HEK293 (cell line): Measurements from ENCODE around the gene FGFR2.

Source experiments
- GFI1B ChIP-seq: fragments of 450-650 bp; formaldehyde crosslinking; IDR thresholded peaks from 2 replicates; pipeline ENCODE4 v1.5.1; 2016; ENCODE audit warnings: missing biosample characterization, missing genetic modification characterization
- MEIS1 ChIP-seq: sonication (generic); formaldehyde crosslinking; IDR thresholded peaks from 2 replicates; pipeline ENCODE4 v1.8.1; 2022; ENCODE audit warnings: missing genetic modification reagents, mild to moderate bottlenecking, borderline replicate concordance
- OSR2 ChIP-seq: fragments of 450-650 bp; formaldehyde crosslinking; IDR thresholded peaks from 2 replicates; pipeline ENCODE4 v1.5.1; 2016; ENCODE audit warnings: missing biosample characterization, missing genetic modification characterization
- PATZ1 ChIP-seq: fragments of 450-650 bp; formaldehyde crosslinking; IDR thresholded peaks from 2 replicates; pipeline ENCODE4 v1.5.1; 2016; ENCODE audit warnings: missing biosample characterization, missing genetic modification characterization
- PRDM6 ChIP-seq: fragments of 450-650 bp; formaldehyde crosslinking; IDR thresholded peaks from 2 replicates; pipeline ENCODE4 v1.5.1; 2017; ENCODE audit warnings: missing biosample characterization, missing genetic modification characterization
- REST ChIP-seq: fragments of 450-650 bp; formaldehyde crosslinking; IDR thresholded peaks from 2 replicates; pipeline ENCODE4 v1.5.1; 2016; ENCODE audit warnings: missing biosample characterization, missing genetic modification characterization
- WT1 ChIP-seq: fragments of 450-650 bp; formaldehyde crosslinking; IDR thresholded peaks from 2 replicates; pipeline ENCODE4 v1.5.1; 2016; ENCODE audit warnings: missing biosample characterization, missing genetic modification characterization
- ZBTB10 ChIP-seq: fragments of 450-650 bp; formaldehyde crosslinking; IDR thresholded peaks from 2 replicates; pipeline ENCODE4 v1.5.1; 2016; ENCODE audit warnings: missing biosample characterization, missing genetic modification characterization
- ZBTB20 ChIP-seq: fragments of 450-650 bp; formaldehyde crosslinking; IDR thresholded peaks from 2 replicates; pipeline ENCODE4 v1.5.1; 2016; ENCODE audit warnings: missing biosample characterization, missing genetic modification characterization
- ZBTB8A ChIP-seq: fragments of 450-650 bp; formaldehyde crosslinking; IDR thresholded peaks from 2 replicates; pipeline ENCODE4 v1.5.1; 2016; ENCODE audit warnings: missing biosample characterization, missing genetic modification characterization
- ZFP3 ChIP-seq: fragments of 450-650 bp; formaldehyde crosslinking; IDR thresholded peaks from 2 replicates; pipeline ENCODE4 v1.5.1; 2016; ENCODE audit warnings: low read depth, missing biosample characterization, missing genetic modification characterization
- ZNF157 ChIP-seq: fragments of 450-650 bp; formaldehyde crosslinking; IDR thresholded peaks from 2 replicates; pipeline ENCODE4 v1.5.1; 2016; ENCODE audit warnings: missing biosample characterization, missing genetic modification characterization
- ZNF175 ChIP-seq: fragments of 450-650 bp; formaldehyde crosslinking; IDR thresholded peaks from 2 replicates; pipeline ENCODE4 v1.5.1; 2016; ENCODE audit warnings: missing biosample characterization, missing genetic modification characterization
- ZNF18 ChIP-seq: fragments of 450-650 bp; formaldehyde crosslinking; IDR thresholded peaks from 2 replicates; pipeline ENCODE4 v1.5.1; 2016; ENCODE audit warnings: missing biosample characterization, missing genetic modification characterization
- ZNF184 ChIP-seq: fragments of 450-650 bp; IDR thresholded peaks from 2 replicates; pipeline ENCODE4 v1.5.1; 2018; ENCODE audit warnings: missing biosample characterization, mild to moderate bottlenecking, missing genetic modification characterization
- ZNF202 ChIP-seq: fragments of 450-650 bp; formaldehyde crosslinking; IDR thresholded peaks from 2 replicates; pipeline ENCODE4 v1.5.1; 2016; ENCODE audit warnings: missing biosample characterization, missing genetic modification characterization, borderline replicate concordance
- ZNF211 ChIP-seq: fragments of 450-650 bp; formaldehyde crosslinking; IDR thresholded peaks from 2 replicates; pipeline ENCODE4 v1.5.1; 2016; ENCODE audit warnings: low read depth, missing biosample characterization, missing genetic modification characterization
- ZNF302 ChIP-seq: fragments of 450-650 bp; formaldehyde crosslinking; IDR thresholded peaks from 2 replicates; pipeline ENCODE4 v1.5.1; 2016; ENCODE audit warnings: missing biosample characterization, missing genetic modification characterization, low read depth
- ZNF366 ChIP-seq: fragments of 450-650 bp; formaldehyde crosslinking; conservative IDR thresholded peaks from 2 replicates; pipeline ENCODE4 v1.5.1; 2016; ENCODE audit warnings: missing biosample characterization, missing genetic modification characterization
- ZNF558 ChIP-seq: fragments of 450-650 bp; formaldehyde crosslinking; IDR thresholded peaks from 2 replicates; pipeline ENCODE4 v1.5.1; 2016; ENCODE audit warnings: missing biosample characterization, missing genetic modification characterization
- ZNF701 ChIP-seq: fragments of 450-650 bp; formaldehyde crosslinking; IDR thresholded peaks from 2 replicates; pipeline ENCODE4 v1.5.1; 2016; ENCODE audit warnings: missing biosample characterization, missing genetic modification characterization
- ZNF707 ChIP-seq: fragments of 450-650 bp; formaldehyde crosslinking; IDR thresholded peaks from 2 replicates; pipeline ENCODE4 v1.5.1; 2016; ENCODE audit warnings: missing biosample characterization, missing genetic modification characterization
- ZXDB ChIP-seq: fragments of 450-650 bp; formaldehyde crosslinking; IDR thresholded peaks from 2 replicates; pipeline ENCODE4 v1.5.1; 2016; ENCODE audit warnings: missing biosample characterization, missing genetic modification characterization
- TF ChIP-seq, protein P1 (sequence below): fragments of 450-650 bp; formaldehyde crosslinking; IDR thresholded peaks from 2 replicates; pipeline ENCODE4 v1.5.1; 2017; ENCODE audit warnings: missing biosample characterization, missing genetic modification characterization
- TF ChIP-seq, protein P2 (sequence below): fragments of 450-650 bp; formaldehyde crosslinking; IDR thresholded peaks from 2 replicates; pipeline ENCODE4 v1.5.1; 2017; ENCODE audit warnings: missing biosample characterization, missing genetic modification characterization

Gene FGFR2

DNA sequence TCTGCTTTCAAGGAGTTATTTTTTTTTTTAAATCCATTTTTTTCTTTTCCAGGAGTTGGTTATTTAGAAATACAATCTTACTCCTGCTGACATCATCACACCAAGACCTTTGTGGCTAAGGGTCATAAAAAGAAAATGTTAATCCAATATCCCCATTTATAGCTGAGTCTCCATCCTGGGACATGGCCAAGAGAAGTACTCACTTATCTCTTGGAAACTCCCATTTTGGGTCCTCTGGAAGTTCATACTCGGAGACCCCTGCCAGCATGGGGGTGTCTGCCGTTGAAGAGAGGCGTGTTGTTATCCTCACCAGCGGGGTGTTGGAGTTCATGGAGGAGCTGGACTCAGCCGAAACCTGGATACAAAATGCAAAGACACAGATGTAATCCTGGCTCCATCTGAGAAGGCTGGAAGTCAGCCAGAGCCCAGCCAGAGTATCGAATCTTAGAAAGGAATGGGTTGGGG is 94.6 kb downstream of the FGFR2 start (continued):
- TF ChIP-seq ZFP3 (peak; percentile 46; the same call in 1 of the 2 replicates), OSR2 (tag by site-specific recombination) (peak; percentile 84), ZNF175 (no peak), GFI1B (no peak), ZXDB (tag by site-specific recombination) (peak; percentile 62; the same call in 1 of the 2 replicates), ZNF701 (no peak), ZNF211 (tag by site-specific recombination) (no peak), PATZ1 (tag by site-specific recombination) (peak; percentile 72), ZBTB10 (tag by site-specific recombination) (no peak), PRDM6 (peak; percentile 84), ZNF157 (tag by site-specific recombination) (no peak), ZNF18 (tag by site-specific recombination) (0 out of 2 replicates have a peak, but pooled peaks have one; percentile 48), ZNF707 (tag by site-specific recombination) (no peak), ZBTB20 (tag by site-specific recombination) (peak; percentile 91), ZNF184 (0 out of 2 replicates have a peak, but pooled peaks have one; percentile 14), REST (tag by site-specific recombination) (no peak), WT1 (tag by site-specific recombination) (peak; percentile 94), ZBTB8A (peak; percentile 40; the same call in 1 of the 2 replicates), ZNF302 (no peak), ZNF202 (tag by site-specific recombination) (no peak), MEIS1 (no peak), ZNF558 (tag by site-specific recombination) (peak; percentile 33; the same call in 1 of the 2 replicates), ZNF366 (tag by site-specific recombination) (peak; percentile 93)
- TF ChIP-seq, protein P1, sequence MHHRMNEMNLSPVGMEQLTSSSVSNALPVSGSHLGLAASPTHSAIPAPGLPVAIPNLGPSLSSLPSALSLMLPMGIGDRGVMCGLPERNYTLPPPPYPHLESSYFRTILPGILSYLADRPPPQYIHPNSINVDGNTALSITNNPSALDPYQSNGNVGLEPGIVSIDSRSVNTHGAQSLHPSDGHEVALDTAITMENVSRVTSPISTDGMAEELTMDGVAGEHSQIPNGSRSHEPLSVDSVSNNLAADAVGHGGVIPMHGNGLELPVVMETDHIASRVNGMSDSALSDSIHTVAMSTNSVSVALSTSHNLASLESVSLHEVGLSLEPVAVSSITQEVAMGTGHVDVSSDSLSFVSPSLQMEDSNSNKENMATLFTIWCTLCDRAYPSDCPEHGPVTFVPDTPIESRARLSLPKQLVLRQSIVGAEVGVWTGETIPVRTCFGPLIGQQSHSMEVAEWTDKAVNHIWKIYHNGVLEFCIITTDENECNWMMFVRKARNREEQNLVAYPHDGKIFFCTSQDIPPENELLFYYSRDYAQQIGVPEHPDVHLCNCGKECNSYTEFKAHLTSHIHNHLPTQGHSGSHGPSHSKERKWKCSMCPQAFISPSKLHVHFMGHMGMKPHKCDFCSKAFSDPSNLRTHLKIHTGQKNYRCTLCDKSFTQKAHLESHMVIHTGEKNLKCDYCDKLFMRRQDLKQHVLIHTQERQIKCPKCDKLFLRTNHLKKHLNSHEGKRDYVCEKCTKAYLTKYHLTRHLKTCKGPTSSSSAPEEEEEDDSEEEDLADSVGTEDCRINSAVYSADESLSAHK (tag by site-specific recombination) = peak; percentile 55; the same call in 1 of the 2 replicates
- TF ChIP-seq, protein P2, sequence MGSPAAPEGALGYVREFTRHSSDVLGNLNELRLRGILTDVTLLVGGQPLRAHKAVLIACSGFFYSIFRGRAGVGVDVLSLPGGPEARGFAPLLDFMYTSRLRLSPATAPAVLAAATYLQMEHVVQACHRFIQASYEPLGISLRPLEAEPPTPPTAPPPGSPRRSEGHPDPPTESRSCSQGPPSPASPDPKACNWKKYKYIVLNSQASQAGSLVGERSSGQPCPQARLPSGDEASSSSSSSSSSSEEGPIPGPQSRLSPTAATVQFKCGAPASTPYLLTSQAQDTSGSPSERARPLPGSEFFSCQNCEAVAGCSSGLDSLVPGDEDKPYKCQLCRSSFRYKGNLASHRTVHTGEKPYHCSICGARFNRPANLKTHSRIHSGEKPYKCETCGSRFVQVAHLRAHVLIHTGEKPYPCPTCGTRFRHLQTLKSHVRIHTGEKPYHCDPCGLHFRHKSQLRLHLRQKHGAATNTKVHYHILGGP = peak; percentile 57; the same call in 1 of the 2 replicates
